Body of pancreas (tissue), 4 donors: ENCODE measurements around the gene GRID2.

Experiments used
- POLR2A ChIP-seq, 3 donors: fragments of 450-650 bp; IDR thresholded peaks; one replicate each; pipeline ENCODE4 v1.6.1; 2016; ENCODE audit warnings: antibody characterized with exemption in 3 of 3, mild to moderate bottlenecking in 2 of 3
- TF ChIP-seq, protein P1 (sequence below), 7 experiments: fragments of 450-650 bp in 4 of 7; fragments of 200-600 bp in 3 of 7; sonication (generic) in 3 of 7; IDR thresholded peaks; one replicate each; pipeline ENCODE4 v1.5.1; 2016 to 2019; ENCODE audit warnings: antibody characterized with exemption in 7 of 7

DNA sequence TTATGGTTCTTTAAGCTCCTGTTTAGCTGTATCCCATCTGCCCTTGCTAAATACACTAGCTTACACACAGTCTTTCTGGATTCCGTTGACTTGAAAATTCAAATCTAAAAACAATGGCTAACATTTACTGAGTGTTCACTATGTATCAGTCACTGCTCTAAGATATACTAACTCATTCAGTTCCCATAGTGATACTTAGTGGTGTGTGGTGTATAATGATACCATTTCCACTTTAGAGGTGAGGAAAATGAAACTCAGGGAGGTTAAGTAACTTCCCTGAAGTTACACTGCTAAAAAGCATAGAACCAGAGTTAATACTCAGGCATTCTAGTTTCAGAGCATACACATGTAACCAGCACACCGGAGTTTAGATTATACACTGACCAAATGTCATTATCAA, 762.0 kb downstream of the GRID2 start:
- no peak for TF ChIP-seq POLR2A (IDR thresholded peaks at IDR 0.05)
- TF ChIP-seq, protein P1, sequence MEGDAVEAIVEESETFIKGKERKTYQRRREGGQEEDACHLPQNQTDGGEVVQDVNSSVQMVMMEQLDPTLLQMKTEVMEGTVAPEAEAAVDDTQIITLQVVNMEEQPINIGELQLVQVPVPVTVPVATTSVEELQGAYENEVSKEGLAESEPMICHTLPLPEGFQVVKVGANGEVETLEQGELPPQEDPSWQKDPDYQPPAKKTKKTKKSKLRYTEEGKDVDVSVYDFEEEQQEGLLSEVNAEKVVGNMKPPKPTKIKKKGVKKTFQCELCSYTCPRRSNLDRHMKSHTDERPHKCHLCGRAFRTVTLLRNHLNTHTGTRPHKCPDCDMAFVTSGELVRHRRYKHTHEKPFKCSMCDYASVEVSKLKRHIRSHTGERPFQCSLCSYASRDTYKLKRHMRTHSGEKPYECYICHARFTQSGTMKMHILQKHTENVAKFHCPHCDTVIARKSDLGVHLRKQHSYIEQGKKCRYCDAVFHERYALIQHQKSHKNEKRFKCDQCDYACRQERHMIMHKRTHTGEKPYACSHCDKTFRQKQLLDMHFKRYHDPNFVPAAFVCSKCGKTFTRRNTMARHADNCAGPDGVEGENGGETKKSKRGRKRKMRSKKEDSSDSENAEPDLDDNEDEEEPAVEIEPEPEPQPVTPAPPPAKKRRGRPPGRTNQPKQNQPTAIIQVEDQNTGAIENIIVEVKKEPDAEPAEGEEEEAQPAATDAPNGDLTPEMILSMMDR (IDR thresholded peaks at IDR 0.05): no peak
